NCI-H226 (cell line): ENCODE measurements around the gene ACTN1.
"Not testable (repeated sequence)": the region's sequence is repeated elsewhere in the genome, so short reads cannot be mapped to it uniquely, and the experiment has no call there.

Source experiments
- DNase-seq: peaks from one replicate; pipeline ENCODE4 v3.0.0-alpha.2; 2015

ACTN1 gene

GRCh38 chr14:68979021-68979721, at the start of gene ACTN1:
TSS of gene ACTN1 (minus strand) at chr14:68979302. CDS start at chr14:68979056, 246 bp downstream.
- DNase-seq, result peak; percentile 98

GRCh38 chr14:69027242-69027913, 48.3 kb upstream of the ACTN1 start:
- no peak for DNase-seq

GRCh38 chr14:69023035-69023434, 43.9 kb upstream of the ACTN1 start:
- DNase-seq, result no peak

GRCh38 chr14:69022093-69022492, 43.0 kb upstream of the ACTN1 start:
- not testable (repeated sequence) for DNase-seq

GRCh38 chr14:69017706-69018105, 38.6 kb upstream of the ACTN1 start:
- no peak for DNase-seq

GRCh38 chr14:69014829-69015259, 35.7 kb upstream of the ACTN1 start:
- DNase-seq, result no peak

- DNase-seq, result peak; percentile 52
Observed at GRCh38 chr14:69013943-69014782, 35.1 kb upstream of the ACTN1 start.

GRCh38 chr14:69012256-69012953, 33.3 kb upstream of the ACTN1 start:
- no peak for DNase-seq

- DNase-seq, result no peak
Observed at GRCh38 chr14:69010648-69011047, 31.5 kb upstream of the ACTN1 start.

GRCh38 chr14:69008421-69008884, 29.4 kb upstream of the ACTN1 start:
- peak; percentile 16 for DNase-seq

- DNase-seq, result no peak
Observed at GRCh38 chr14:69006346-69006745, 27.2 kb upstream of the ACTN1 start.

- peak; percentile 85 for DNase-seq
Observed at GRCh38 chr14:69005432-69006148, 26.5 kb upstream of the ACTN1 start.

- peak; percentile 44 for DNase-seq
Observed at GRCh38 chr14:69004731-69005431, 25.8 kb upstream of the ACTN1 start.

- no peak for DNase-seq
Observed at GRCh38 chr14:69003626-69004025, 24.5 kb upstream of the ACTN1 start.

GRCh38 chr14:69002069-69002468, 23.0 kb upstream of the ACTN1 start:
- no peak for DNase-seq

GRCh38 chr14:69001375-69001774, 22.3 kb upstream of the ACTN1 start:
- no peak for DNase-seq

- no peak for DNase-seq
Observed at GRCh38 chr14:68998062-68998461, 19.0 kb upstream of the ACTN1 start.

GRCh38 chr14:68995731-68996130, 16.6 kb upstream of the ACTN1 start:
- no peak for DNase-seq

- no peak for DNase-seq
Observed at GRCh38 chr14:68994056-68994455, 15.0 kb upstream of the ACTN1 start.

- peak; percentile 28 for DNase-seq
Observed at GRCh38 chr14:68987653-68988036, 8.5 kb upstream of the ACTN1 start.

- peak; percentile 40 for DNase-seq
Observed at GRCh38 chr14:68986926-68987652, 8.0 kb upstream of the ACTN1 start.
